RWPE2 (cell line): ENCODE data around the gene TLE3.

Source experiments
- ATAC-seq: fragments of 200-7000 bp; cut with Tn5 transposase; 3 replicates; pipeline ENCODE4 v1.9.1; 2021; ENCODE audit warnings: low read depth
- DNase-seq: peaks from one replicate; pipeline ENCODE4 v3.0.0-alpha.2; 2020; ENCODE audit warnings: low spot score
- H3K27ac ChIP-seq: fragments of 450-650 bp; 2 replicates; pipeline ENCODE4 v1.5.1; 2017; ENCODE audit warnings: mild to moderate bottlenecking; ENCODE audit not compliant: poor library complexity, severe bottlenecking
- H3K27me3 ChIP-seq: fragments of 250-450 bp; sonication (Bioruptor Pico); 2 replicates; pipeline ENCODE4 v1.5.1; 2021; ENCODE audit warnings: mild to moderate bottlenecking, moderate library complexity; ENCODE audit not compliant: insufficient read depth, poor library complexity, severe bottlenecking
- H3K36me3 ChIP-seq: fragments of 250-450 bp; sonication (Bioruptor Pico); 2 replicates; pipeline ENCODE4 v1.5.1; 2020; ENCODE audit warnings: low read depth, mild to moderate bottlenecking, moderate library complexity
- H3K4me1 ChIP-seq: fragments of 250-450 bp; sonication (Bioruptor Pico); 2 replicates; pipeline ENCODE4 v1.5.1; 2021; ENCODE audit warnings: mild to moderate bottlenecking, moderate library complexity; ENCODE audit not compliant: insufficient read depth, poor library complexity, severe bottlenecking
- H3K4me3 ChIP-seq: fragments of 250-450 bp; sonication (Bioruptor Pico); 2 replicates; pipeline ENCODE4 v1.5.1; 2021; ENCODE audit warnings: mild to moderate bottlenecking, moderate library complexity; ENCODE audit not compliant: severe bottlenecking
- H3K9me3 ChIP-seq: fragments of 250-450 bp; sonication (Bioruptor Pico); 2 replicates; pipeline ENCODE4 v1.5.1; 2021; ENCODE audit warnings: mild to moderate bottlenecking, moderate library complexity; ENCODE audit not compliant: severe bottlenecking
- CTCF ChIP-seq: fragments of 450-650 bp; IDR thresholded peaks from one replicate; pipeline ENCODE4 v1.5.1; 2017; ENCODE audit warnings: mild to moderate bottlenecking, moderate library complexity; ENCODE audit not compliant: poor library complexity, severe bottlenecking

Gene TLE3

GRCh38 chr15:70132571-70132970 lies 34.9 kb upstream of the TLE3 start:
- no peak for TF ChIP-seq CTCF
- Histone ChIP-seq H3K27ac (no peak overlapping the region), H3K36me3 (no peaks in the 10 kb centered on the region), H3K4me3 (no peak overlapping the region), H3K9me3 (no peaks in the 10 kb centered on the region), H3K27me3 (no peaks in the 10 kb centered on the region), H3K4me1 (no peaks in the 10 kb centered on the region)
- ATAC-seq = no peak
- peak; percentile 11 for DNase-seq

- DNase-seq = peak; percentile 22
- Histone ChIP-seq H3K36me3 (no peaks in the 10 kb centered on the region), H3K4me1 (no peaks in the 10 kb centered on the region), H3K27ac (no peak overlapping the region), H3K9me3 (no peaks in the 10 kb centered on the region), H3K4me3 (no peak overlapping the region), H3K27me3 (no peaks in the 10 kb centered on the region)
- ATAC-seq = no peak
- no peak for TF ChIP-seq CTCF
Measured at GRCh38 chr15:70132139-70132538, 34.4 kb upstream of the TLE3 start.

- Histone ChIP-seq H3K4me1 (no peaks in the 10 kb centered on the region), H3K27ac (no peak overlapping the region), H3K27me3 (peaks cover 4% of the 10 kb centered on the region), H3K4me3 (no peak overlapping the region), H3K36me3 (no peaks in the 10 kb centered on the region), H3K9me3 (no peaks in the 10 kb centered on the region)
- ATAC-seq (no peak), DNase-seq (peak; percentile 6)
- no peak for TF ChIP-seq CTCF
Measured at GRCh38 chr15:70128414-70129140, 30.9 kb upstream of the TLE3 start.

GRCh38 chr15:70127770-70128413 lies 30.2 kb upstream of the TLE3 start:
- DNase-seq (no peak), ATAC-seq (0 out of 3 replicates have a peak, but pooled peaks have one; percentile 24)
- Histone ChIP-seq H3K4me1 (no peaks in the 10 kb centered on the region), H3K36me3 (no peaks in the 10 kb centered on the region), H3K4me3 (no peak overlapping the region), H3K27me3 (peaks cover 4% of the 10 kb centered on the region), H3K9me3 (no peaks in the 10 kb centered on the region), H3K27ac (no peak overlapping the region)
- TF ChIP-seq CTCF = no peak

GRCh38 chr15:70127288-70127746 lies 29.6 kb upstream of the TLE3 start:
- H3K27me3 ChIP-seq = peaks cover 4% of the 10 kb centered on the region
- peak; percentile 52 for DNase-seq
- TF ChIP-seq CTCF = no peak
- H3K27ac ChIP-seq = no peak overlapping the region
- H3K4me3 ChIP-seq = no peak overlapping the region
- ATAC-seq = no peak
- no peaks in the 10 kb centered on the region for H3K9me3 ChIP-seq
- no peaks in the 10 kb centered on the region for H3K4me1 ChIP-seq
- no peaks in the 10 kb centered on the region for H3K36me3 ChIP-seq
